G401 (cell line): Measurements from ENCODE around the gene ABHD12B. TPM values are rescaled to one million over a fixed set of nuclear protein-coding genes. Genes with fewer than 3 reads are reported as not detected.

Experiments
- DNase-seq: peaks from one replicate; pipeline ENCODE4 v3.0.0-alpha.2; 2015; ENCODE audit warnings: low spot score
- in situ Hi-C: cut with HindIII; loops from 2 replicates; pipeline ENCODE4 v1.10.0; 2016; ENCODE audit warnings: low sequenced_read_pairs, mixed read lengths
- total RNA-seq: library from RNA; depleted of rRNA; stranded (reverse); fragments of >200 nt; shearing (Covaris generic); gene quantifications from 2 replicates; pipeline ENCODE4 v1.2.3, GENCODE V29; 2014; rRNA removed

ABHD12B gene, protein sequence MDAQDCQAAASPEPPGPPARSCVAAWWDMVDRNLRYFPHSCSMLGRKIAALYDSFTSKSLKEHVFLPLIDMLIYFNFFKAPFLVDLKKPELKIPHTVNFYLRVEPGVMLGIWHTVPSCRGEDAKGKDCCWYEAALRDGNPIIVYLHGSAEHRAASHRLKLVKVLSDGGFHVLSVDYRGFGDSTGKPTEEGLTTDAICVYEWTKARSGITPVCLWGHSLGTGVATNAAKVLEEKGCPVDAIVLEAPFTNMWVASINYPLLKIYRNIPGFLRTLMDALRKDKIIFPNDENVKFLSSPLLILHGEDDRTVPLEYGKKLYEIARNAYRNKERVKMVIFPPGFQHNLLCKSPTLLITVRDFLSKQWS
- not detected in 2 replicates for total RNA-seq

DNA sequence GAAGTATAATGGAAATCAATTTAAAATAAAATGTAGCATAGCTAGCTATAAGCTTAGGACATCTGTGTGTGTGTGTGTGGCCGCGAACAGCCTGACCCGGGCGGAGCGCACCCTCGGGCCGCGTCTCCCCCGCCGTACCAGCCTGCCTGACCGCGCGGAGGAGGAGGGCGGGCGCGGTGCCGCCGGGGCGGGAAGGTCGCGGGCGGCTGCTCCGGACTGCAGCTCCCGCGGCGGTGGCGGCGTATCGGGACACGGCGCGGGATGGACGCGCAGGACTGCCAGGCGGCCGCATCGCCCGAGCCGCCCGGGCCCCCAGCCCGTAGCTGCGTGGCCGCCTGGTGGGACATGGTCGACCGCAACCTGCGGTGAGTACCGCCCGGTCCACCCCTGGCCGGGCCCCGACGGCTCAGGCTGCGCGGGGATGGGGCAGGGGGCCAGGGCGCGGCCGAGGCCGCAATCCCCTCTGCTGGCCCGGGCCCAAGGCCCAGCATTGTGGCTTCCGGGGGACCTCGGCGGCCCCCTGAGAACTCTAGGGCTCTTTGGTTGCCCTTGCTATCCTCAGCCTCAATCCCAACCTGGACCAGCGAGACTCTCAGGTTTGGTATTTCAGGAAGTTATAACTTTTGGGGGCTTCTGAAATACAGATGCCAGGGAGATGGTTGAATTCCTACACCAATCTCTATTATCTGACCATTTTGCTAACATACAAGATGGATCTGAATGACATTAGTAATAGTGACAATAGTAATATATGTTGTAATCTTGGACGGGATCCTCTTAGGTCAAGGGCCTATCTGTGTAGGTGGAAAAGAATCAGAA lies at the start of gene ABHD12B:
ABHD12B (plus strand) TSS at position 140 of the 819 bp plus-strand sequence; CDS start at position 262, 122 bp downstream.
- in situ Hi-C loops = no loop called here

DNA sequence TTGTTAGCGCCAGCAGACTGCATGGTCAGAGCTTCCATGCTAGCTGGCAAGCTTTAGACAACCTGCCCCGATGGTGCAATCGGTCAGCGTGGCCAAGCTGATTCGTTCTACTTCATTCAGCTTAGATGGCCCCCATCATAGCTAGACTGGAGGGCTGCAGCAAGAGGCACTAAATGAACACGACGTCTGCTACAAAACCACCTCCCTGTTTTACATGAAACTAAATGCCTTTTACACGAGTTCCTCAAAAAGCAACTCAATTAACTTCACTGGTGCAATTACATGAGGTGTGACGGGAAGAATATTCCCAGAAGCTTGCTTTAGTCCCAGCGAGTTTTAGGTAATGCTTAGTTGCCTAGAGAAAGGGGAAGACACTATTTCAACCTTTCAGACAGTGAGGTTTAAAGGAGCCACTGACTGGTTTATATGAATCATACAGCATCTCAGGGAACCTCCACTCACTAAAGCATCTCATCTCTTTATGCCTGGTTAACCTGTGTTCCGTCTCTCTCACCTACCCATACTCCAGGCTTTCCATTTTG lies 49.3 kb upstream of the ABHD12B start:
- DNase-seq = peak; percentile 70
- in situ Hi-C loops = no loop called here

More for the DNA sequence above, at the start of gene ABHD12B:
- DNase-seq = no peak

DNA sequence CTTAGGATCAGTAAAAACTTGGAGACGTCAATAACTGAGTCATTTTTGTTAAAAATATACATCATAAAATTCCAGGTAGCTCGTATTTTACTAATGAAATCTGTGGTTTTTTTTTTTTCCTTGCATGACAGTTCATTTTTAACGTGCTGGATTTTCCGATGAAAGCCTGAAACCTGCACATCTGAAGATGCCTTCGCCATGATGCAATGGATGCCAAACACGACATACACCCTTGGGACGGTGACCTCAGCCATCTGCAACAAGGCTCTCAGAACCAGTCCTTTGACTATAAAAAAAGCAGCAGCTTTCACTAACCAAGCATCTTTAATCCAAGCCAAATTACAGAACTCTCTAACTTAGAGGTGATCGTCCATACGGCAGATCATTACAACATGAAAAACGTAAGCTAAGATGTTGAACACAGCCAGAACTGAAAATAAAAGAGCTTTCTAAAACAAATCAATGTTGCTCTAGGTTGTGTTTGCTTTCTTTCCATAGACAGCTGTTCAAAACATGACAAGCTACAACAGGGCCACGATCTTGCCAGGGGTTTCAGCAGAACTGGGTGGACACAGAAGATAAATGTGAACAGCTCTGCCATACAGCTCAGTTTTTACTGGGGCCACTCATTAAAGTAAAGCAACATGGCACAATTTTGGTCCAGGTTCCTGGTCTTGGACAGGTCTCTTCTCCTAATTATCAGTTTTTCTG lies 48.6 kb upstream of the ABHD12B start:
- in situ Hi-C loops = no loop called here
- peak; percentile 61 for DNase-seq

DNA sequence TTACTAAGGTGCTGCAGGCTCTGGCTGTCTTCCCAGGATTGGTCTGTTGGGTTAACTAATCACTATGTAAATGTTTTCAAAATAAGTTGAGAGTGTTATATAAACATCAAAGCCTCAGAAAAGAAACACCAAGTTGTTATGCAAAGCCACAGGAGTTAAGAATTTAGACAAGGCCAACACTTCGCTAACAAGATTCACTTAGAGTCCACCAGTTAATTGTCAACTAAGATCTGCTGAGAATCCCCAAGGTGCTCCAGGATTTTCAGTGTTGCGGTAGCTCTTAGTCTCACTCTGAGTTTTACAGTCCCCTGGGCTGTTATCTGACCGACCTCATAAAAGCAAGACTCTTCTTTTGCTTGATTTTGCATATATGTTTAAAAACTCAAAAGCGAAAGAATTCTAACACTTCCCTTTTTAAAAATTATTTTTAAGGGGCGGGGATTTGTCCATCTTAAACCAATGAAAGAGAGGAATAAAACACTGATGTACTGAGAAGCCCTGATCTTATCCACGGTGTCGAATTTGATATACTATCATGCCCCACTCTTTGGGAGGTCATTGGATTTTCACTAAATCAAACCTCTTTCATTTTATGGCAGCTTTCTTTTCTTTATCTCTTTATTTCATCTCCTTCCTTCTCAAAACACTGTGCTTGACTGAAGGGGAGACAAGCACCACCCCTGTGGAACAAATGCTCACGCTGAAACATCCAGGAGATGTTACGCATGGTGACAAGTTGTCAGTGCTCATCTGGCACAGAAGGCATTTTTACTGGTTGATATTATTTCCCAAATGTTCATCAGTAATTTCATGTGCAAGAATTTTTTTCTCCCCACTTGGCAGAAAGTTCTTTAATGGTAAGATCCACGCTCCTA lies 47.9 kb upstream of the ABHD12B start:
- in situ Hi-C loops = no loop called here

DNA sequence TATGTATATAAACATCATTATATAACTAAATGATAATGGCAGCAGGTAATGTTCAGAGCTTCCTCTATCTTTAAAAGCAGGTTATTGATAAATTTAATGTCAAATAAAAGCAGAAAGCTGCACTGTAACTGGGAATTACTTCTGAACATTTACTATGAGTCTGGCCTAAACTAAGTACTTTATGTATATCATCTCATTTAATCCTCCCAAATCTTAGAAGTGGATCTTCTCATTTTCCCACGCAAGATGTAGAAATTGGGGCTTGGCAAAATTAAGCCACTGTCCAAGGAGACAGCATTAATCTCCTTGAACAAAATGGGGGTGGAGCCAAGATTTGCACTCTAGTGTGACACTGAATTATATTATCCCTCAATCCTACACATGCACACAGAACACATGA lies 46.5 kb upstream of the ABHD12B start:
- in situ Hi-C loops = no loop called here
- no peak for DNase-seq

More for the DNA sequence above, 47.9 kb upstream of the ABHD12B start:
- DNase-seq = no peak

DNA sequence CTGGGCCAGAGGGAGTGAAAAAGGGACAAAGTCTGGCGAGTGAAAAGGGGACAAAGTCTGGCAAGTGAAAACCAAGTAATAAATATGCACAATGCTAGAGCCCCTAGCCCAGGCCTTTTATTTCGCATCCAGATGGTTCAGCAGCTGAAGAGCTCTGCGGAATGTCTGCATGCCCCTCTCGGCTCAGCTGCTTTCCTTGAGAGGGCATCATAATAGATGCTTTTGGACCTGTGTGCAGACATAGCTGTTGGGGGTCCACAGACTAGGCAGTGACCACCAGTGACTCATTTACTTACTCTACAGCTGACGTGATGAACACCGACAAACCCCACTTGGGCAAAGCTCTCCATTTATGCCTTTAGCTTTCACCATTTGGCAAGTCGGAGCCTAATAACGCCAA lies 45.2 kb upstream of the ABHD12B start:
- in situ Hi-C loops = no loop called here
- DNase-seq = no peak

DNA sequence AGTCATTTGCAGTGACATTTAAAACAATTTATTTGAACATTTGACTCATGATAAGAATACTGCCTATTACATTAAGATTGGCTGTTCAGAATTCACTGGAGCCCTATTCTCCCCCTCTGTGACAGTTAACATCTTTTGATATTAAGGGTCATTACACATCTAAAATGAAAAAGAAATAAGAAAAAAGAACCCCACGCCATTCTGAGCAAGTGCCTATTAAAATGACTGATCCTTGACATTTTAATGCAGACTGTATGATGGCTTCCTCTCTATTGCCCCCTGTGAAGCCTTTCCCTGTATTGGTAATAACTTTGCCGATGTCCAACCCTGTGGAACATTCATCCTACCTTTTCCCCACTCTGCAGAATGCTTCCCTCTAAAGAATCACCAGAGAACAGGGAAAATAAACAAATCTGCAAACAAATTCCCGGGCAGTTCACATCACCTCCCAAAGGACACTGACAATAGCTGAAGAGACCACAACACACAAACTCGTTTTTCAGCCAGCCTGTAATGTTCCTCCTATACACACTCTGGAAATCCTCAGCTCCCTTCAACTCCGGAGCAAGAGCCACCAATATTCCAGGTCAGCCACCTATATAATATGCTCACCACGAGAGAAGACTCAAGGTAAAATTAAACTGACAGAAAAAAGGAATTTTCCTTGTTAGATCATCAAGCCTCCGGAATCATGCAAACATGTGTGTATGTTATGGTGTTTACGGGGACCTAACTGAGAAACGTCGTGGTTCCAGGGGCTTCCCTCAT lies 42.9 kb upstream of the ABHD12B start:
- in situ Hi-C loops = no loop called here
- peak; percentile 58 for DNase-seq

DNA sequence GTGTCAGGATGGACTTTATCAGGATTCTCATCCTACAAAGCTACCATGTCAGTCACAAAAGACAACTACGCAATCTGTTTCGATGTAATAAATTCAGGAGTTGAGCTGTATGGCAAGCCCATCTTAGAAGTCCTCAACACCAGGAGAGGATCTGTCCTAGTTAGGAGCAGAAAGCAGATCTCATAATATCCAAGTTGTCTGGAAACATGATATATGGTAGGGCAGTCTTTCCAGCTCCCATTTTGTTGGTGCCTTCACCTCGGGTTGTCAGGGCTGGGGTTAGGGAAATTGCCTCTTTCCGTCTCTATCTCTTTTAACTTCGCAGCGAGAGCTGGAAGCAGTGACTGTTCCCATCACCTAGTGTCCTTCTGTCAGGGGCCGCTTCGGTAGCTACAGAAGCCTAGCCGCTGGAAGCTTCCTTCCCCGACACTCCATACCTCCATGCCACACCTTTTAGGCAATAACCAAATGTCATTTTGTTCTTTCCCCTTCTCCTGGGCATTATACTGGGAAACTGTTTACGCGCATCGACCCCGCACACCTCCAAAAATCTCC lies 42.3 kb upstream of the ABHD12B start:
- peak; percentile 70 for DNase-seq
- in situ Hi-C loops = no loop called here

DNA sequence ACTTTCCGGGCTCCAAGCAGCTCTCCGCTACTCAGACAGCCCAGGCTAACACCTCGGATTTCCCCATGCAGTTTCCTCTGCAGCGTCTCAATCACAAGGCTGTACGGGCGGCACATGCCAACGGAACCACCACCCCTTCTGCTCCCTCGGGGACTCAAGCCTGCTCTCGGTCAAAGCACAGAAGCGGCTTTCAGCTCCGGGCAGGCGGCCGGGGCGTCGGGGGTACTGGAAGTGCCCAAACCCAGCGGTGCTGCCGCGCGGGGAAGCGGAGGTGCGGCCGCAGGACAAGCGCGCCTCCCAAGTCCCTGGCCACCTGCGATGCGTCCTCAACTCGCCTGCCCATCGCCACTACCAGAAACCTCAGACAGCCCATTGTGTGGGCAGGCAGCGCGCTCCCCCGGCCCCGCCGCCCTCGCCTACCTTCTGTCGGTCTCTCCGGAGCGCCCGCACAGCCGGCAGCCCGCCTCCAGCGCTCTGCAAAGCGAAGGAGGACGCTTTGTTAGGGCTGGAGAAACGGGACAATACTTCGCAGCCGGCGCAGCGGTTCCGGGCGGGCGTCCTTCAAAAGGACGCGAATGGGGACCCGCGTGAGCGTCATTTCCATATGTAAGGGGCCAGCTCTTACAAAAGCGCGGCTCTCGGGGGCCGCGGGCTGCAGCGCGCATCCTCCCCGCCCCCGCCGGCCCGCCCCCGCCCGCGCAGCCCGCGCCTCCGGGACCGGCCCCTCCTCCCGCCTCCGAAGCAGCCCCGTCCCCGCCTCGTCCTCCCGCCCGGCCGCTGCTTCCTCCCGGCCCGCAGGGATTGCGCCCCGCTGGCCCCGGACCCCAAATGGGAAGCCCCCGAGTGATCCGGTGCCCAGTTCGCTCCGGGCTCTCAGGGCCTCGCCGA lies 41.6 kb upstream of the ABHD12B start:
- peak; percentile 72 for DNase-seq
- in situ Hi-C loops = no loop called here

DNA sequence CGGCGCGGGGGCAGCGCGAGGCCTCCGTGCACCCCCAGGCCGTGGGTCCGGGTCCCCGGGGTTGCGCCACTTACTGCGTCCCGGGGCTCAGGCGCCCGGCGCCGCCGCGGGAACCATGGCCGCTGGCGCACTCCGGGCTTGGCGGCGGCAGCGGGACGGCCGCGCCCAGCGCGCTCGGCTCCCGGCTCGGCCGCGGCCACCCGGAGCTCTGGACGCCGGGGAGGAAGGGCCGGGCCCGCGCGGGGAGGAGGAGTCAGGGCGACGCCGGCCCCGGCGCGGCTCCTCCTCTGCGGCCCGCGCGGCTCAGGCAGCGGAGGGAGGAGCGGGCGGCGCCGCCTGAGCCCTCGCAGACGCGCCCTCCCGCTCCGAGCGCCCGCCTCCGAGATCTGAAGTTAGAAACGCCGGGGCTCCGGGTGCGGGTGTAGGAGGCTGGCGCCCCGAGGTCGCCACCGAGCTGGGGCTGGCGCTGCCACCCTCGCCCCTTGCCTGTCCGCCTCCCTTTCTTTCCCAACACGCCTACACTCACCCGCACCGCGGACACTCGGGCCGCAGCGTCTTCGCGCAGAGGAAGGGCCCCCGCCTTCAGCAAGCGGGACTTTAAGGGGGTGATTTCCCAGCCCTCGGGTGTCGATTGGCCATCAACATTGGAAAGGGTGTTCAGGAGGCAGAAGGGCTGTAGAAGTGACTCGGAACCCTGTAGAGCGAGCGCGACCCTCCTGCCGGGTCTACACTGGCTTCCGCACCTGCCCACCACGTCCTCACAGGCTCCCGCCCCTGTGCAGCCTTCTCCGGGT lies 40.7 kb upstream of the ABHD12B start, which contains the start of gene NIN:
NIN (minus strand) TSS at position 231 of the 794 bp plus-strand sequence. CDS start 9,106 bp downstream, outside the sequence.
- DNase-seq = peak; percentile 77
- in situ Hi-C loops = no loop called here

DNA sequence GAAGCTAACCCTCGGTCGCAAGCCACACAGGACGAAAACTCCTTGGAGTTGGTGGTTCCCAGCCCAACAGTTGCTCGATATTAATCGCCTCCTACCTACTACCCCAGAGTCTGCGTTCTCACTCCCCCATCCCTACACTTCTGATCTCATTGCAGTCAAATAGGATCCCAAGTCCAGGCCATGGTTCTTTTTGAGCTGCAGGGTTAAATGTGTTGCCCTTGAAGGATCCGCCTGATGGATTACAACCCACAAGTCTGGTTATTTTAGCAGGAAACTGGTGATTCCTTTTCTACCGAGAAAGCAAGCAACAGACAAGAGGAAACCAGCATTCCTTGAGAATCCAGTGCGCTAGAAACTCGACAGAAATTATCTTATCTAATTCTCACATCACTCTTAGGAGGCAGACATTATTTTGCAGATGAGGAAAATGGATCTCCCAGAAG lies 40.1 kb upstream of the ABHD12B start:
- in situ Hi-C loops = no loop called here
- DNase-seq = peak; percentile 53

DNA sequence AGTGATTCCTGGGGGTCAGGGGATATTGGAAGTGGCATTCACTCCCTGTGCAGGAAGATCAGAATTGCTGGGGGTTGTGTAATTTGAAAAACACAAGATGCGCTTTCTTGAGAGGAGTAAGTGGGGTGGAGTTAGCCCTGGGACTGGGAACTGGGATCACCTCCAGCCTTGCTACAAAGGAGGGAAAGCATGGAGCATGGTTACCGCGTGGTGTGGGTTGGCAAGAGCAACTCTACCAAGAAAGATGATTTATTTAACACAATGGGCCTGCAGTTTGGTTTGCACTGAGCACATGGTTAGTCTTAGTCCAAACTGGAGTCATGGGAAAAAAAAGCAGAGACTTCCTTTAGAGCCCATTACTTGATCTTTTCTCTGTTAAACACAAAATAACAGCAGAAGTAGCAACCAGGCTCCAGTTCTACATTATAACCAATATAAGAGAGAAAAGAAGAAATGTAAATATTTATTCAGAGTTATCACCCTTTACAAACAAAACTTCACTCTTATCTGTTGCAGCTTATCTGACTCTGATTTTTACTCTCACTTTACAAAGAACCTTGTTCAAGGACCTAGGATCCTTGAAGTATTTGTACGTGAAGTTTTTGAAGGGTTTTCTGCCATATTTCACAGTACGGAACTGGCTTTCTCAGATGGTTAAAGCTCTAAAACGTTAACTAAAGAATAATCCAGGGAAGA lies 38.8 kb upstream of the ABHD12B start:
- no peak for DNase-seq

DNA sequence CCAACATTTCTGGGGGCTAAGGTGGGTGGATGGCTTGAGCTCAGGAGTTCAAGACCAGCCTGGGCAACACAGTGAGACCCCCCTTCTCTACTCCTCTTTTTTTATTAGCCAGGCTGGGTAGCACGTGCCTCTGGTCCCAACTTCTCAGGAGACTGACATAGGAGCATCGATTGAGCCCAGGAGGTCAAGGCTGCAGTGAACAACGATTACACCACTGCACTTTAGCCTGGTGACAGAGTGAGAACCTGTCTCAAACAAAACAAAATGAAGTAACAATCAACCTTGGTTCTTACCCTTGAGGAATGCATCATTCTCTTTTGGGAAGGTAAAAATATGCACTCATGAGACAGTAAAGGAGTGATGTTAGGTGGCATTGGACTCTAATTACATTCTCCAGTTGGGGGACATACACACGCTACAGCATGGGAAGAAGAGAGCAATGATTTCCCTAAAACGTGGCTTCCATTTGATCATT lies 37.0 kb upstream of the ABHD12B start:
- in situ Hi-C loops = no loop called here
- no peak for DNase-seq

More for the DNA sequence above, 38.8 kb upstream of the ABHD12B start:
- in situ Hi-C loops = no loop called here

DNA sequence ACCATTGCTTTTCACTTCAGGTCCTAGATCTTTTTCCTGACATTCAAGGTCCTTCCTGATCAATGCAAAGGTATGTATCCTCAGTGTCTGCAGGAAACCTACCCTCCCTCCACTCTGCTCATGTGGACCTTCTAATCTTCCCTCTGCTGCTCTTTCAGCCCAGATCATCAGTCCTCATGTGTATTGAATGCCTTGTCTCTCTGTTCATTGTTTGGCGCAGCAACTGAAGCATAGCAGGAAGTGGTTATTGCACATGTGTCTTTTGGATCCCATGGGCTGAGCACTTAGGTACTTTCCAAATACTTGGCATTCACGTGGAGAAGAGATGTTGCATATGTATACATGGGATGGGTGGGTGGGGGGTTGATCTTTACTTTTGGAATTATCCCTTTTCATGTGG lies 36.6 kb upstream of the ABHD12B start:
- DNase-seq = no peak
- in situ Hi-C loops = no loop called here

DNA sequence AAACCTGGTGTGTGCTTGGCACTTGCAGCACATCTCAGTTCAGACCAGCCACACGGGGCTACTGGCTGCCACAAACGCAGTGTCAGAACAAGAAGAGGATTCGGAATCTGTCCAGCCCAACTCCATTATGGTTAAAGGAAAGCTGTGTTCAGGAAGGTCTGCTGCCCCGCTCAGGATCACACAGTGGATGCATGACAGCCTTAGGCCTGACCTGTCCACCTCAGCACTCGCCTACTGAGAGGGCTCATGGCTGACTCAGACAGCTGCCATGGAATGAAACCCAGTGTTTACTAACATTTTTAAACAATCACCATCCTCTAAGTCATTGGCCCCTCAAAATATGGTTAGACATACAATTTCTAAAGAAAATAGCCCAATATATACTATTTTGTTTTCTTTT lies 35.3 kb upstream of the ABHD12B start:
- DNase-seq = no peak
- in situ Hi-C loops = no loop called here
